Prostate gland (tissue), 2 donors: ENCODE results near the gene GNAT3.

Experiments
- POLR2A ChIP-seq: fragments of 450-650 bp; IDR thresholded peaks from one replicate; pipeline ENCODE4 v1.6.1; 2016; ENCODE audit warnings: antibody characterized with exemption, mild to moderate bottlenecking
- POLR2AphosphoS5 ChIP-seq: sonication (generic); formaldehyde crosslinking; IDR thresholded peaks from one replicate; pipeline ENCODE4 v1.6.1; 2017; ENCODE audit warnings: antibody characterized with exemption
- TF ChIP-seq, protein P1 (sequence below), 4 experiments: fragments of 200-600 bp in 2 of 4; fragments of 450-650 bp in 2 of 4; sonication (generic) in 2 of 4; IDR thresholded peaks; 1 replicate in 3 of 4; 2 replicates in 1 of 4; pipeline ENCODE4 v1.5.1; 2016 to 2019; ENCODE audit warnings: antibody characterized with exemption in 4 of 4, mild to moderate bottlenecking in 2 of 4, moderate library complexity in 2 of 4

DNA sequence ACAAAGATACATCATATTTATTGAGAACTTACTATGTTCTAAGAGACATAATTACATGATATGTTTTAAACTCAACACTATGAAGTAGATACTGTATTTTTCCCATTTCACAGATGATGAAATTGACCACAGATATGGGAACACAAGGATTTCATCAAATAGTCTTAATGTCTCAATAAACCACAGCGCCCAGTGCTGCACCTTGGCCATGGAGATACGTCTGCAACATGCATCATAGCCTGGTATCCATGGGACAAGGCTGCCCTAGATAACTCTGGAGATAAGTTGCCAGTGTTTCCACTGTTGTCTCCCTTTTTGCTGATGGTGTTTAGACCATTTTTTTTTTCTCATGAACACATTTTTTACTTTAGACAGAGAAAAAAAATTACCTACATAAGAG is 97.5 kb downstream of the GNAT3 start:
- TF ChIP-seq, protein P1, sequence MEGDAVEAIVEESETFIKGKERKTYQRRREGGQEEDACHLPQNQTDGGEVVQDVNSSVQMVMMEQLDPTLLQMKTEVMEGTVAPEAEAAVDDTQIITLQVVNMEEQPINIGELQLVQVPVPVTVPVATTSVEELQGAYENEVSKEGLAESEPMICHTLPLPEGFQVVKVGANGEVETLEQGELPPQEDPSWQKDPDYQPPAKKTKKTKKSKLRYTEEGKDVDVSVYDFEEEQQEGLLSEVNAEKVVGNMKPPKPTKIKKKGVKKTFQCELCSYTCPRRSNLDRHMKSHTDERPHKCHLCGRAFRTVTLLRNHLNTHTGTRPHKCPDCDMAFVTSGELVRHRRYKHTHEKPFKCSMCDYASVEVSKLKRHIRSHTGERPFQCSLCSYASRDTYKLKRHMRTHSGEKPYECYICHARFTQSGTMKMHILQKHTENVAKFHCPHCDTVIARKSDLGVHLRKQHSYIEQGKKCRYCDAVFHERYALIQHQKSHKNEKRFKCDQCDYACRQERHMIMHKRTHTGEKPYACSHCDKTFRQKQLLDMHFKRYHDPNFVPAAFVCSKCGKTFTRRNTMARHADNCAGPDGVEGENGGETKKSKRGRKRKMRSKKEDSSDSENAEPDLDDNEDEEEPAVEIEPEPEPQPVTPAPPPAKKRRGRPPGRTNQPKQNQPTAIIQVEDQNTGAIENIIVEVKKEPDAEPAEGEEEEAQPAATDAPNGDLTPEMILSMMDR (IDR thresholded peaks at IDR 0.05): no peak
- TF ChIP-seq POLR2A (no peak), POLR2AphosphoS5 (no peak)
